GM23338 (cell line): ENCODE results near the gene POLE.

Experiments
- CREB1 ChIP-seq: fragments of 250-450 bp; sonication (Bioruptor Pico); IDR thresholded peaks from 2 replicates; pipeline ENCODE4 v1.5.0; 2020; ENCODE audit warnings: low read depth, mild to moderate bottlenecking, moderate library complexity
- CTCF ChIP-seq, 2 experiments: fragments of 200-600 bp in 1 of 2; sonication (generic) in 1 of 2; conservative IDR thresholded peaks; 2 replicates each; pipeline versions ENCODE4 v1.5.1 to v1.6.1; 2016 to 2017; ENCODE audit warnings: antibody characterized with exemption in 2 of 2, low read depth in 2 of 2, mild to moderate bottlenecking in 2 of 2, moderate library complexity in 1 of 2
- EZH2 ChIP-seq: fragments of 200-600 bp; sonication (generic); IDR thresholded peaks from one replicate; pipeline ENCODE4 v1.8.0; 2017; ENCODE audit warnings: antibody characterized with exemption, mild to moderate bottlenecking, low read depth; ENCODE audit not compliant: unreplicated experiment
- EZH2phosphoT487 ChIP-seq: fragments of 200-600 bp; sonication (generic); IDR thresholded peaks from one replicate; pipeline ENCODE4 v1.8.1; 2018; ENCODE audit warnings: antibody characterized with exemption; ENCODE audit not compliant: unreplicated experiment
- JUNB ChIP-seq: IDR thresholded peaks from one replicate; pipeline ENCODE4 v1.6.1; 2016; ENCODE audit warnings: antibody characterized with exemption; ENCODE audit not compliant: unreplicated experiment
- NANOG ChIP-seq: IDR thresholded peaks from 2 replicates; pipeline ENCODE4 v1.6.1; 2016; ENCODE audit warnings: antibody characterized with exemption, borderline replicate concordance
- POLR2AphosphoS5 ChIP-seq: IDR thresholded peaks from 2 replicates; pipeline ENCODE4 v1.6.1; 2016; ENCODE audit warnings: antibody characterized with exemption, low read depth
- REST ChIP-seq: IDR thresholded peaks from one replicate; pipeline ENCODE4 v1.6.1; 2018; ENCODE audit warnings: antibody characterized with exemption; ENCODE audit not compliant: unreplicated experiment
- ZNF331 ChIP-seq: fragments of 250-450 bp; sonication (Bioruptor Pico); IDR thresholded peaks from 2 replicates; pipeline ENCODE4 v1.5.0; 2020; ENCODE audit warnings: low read depth, mild to moderate bottlenecking, moderate library complexity

- no peak for TF ChIP-seq REST
- no peak for TF ChIP-seq CREB1
- TF ChIP-seq CTCF (conservative IDR thresholded peaks at IDR 0.05; ENCODE audit: low read depth in 2 of 2) = no peak
- TF ChIP-seq EZH2 = peak; percentile 50
- no peak for TF ChIP-seq POLR2AphosphoS5
- TF ChIP-seq NANOG = no peak
- no peak for TF ChIP-seq EZH2phosphoT487
- TF ChIP-seq JUNB = no peak
- TF ChIP-seq ZNF331 (CRISPR knock-in tag) = no peak
These were observed 67.6 kb downstream of the POLE start for GRCh38 chr12:132619386-132620112.
